Measurements from ENCODE around the gene CADM3.

CADM3 gene

GRCh38 chr1:159229896-159230295 lies 58.5 kb downstream of the CADM3 start:
- H3K27me3 ChIP-seq (ENCODE audit: low read depth, low read length), result no peaks in the 10 kb centered on the region

DNA sequence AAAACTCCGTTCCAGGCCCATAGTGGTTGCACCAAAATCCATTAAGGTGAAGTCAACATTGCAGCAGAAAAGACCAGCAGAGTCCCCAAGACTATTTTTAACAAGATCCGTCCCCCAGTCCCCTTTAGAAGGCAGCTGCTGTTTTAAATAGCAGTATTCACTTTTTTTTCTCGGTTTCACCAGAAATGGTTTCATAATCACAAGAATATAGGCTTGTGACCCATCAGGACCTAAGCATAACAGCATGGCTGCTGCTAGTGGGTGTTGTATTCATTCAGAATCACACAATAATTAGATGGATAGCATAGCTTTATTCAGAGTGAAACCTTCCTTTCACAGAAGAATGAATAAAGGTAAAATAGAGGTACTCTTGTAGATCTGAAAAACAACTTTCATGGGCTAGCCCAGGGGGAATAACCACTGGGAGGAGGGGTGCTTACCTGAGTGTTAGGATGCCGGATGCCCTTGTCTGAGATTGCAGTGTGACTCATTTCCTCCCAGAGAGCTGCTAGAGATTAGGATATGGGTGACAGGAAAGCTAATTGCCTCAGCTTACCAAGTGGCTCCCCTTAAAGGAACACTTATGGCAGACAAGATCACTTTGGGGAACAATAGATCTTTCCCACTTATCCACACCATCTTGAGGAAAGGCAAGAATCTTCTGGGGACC lies 68.3 kb downstream of the CADM3 start:
- H3K27ac ChIP-seq (ENCODE audit: low read length), result no peak overlapping the region
- H3K36me3 ChIP-seq (ENCODE audit: control insufficient read depth in 1 of 2, insufficient read depth in 2 of 2, low read length in 2 of 2), result no peaks in the 10 kb centered on the region
- H3K4me3 ChIP-seq (ENCODE audit: low read depth in 1 of 2, low read length in 2 of 2), result no peak overlapping the region
- no peaks in the 10 kb centered on the region for H3K9me3 ChIP-seq (ENCODE audit: control insufficient read depth in 1 of 2, low read length in 2 of 2)
- H3K27me3 ChIP-seq (ENCODE audit: low read depth, low read length), result no peaks in the 10 kb centered on the region
- H3K4me1 ChIP-seq (ENCODE audit: control insufficient read depth in 1 of 2, insufficient read depth in 2 of 2, low read length in 2 of 2), result no peaks in the 10 kb centered on the region

More at GRCh38 chr1:159229896-159230295, 58.5 kb downstream of the CADM3 start:
- Histone ChIP-seq H3K4me3 (ENCODE audit: low read depth in 1 of 2, low read length in 2 of 2) (no peak overlapping the region), H3K4me1 (ENCODE audit: control insufficient read depth in 1 of 2, insufficient read depth in 2 of 2, low read length in 2 of 2) (no peaks in the 10 kb centered on the region), H3K9me3 (ENCODE audit: control insufficient read depth in 1 of 2, low read length in 2 of 2) (no peaks in the 10 kb centered on the region), H3K27ac (ENCODE audit: low read length) (no peak overlapping the region), H3K36me3 (ENCODE audit: control insufficient read depth in 1 of 2, insufficient read depth in 2 of 2, low read length in 2 of 2) (no peaks in the 10 kb centered on the region)

- Histone ChIP-seq H3K36me3 (ENCODE audit: control insufficient read depth in 1 of 2, insufficient read depth in 2 of 2, low read length in 2 of 2) (no peaks in the 10 kb centered on the region), H3K27ac (ENCODE audit: low read length) (no peak overlapping the region), H3K27me3 (ENCODE audit: low read depth, low read length) (no peaks in the 10 kb centered on the region), H3K9me3 (ENCODE audit: control insufficient read depth in 1 of 2, low read length in 2 of 2) (no peaks in the 10 kb centered on the region), H3K4me3 (ENCODE audit: low read depth in 1 of 2, low read length in 2 of 2) (no peak overlapping the region), H3K4me1 (ENCODE audit: control insufficient read depth in 1 of 2, insufficient read depth in 2 of 2, low read length in 2 of 2) (no peaks in the 10 kb centered on the region)
These were observed 75.9 kb downstream of the CADM3 start for GRCh38 chr1:159247266-159247665.

- H3K4me1 ChIP-seq (ENCODE audit: control insufficient read depth in 1 of 2, insufficient read depth in 2 of 2, low read length in 2 of 2), result no peaks in the 10 kb centered on the region
- H3K36me3 ChIP-seq (ENCODE audit: control insufficient read depth in 1 of 2, insufficient read depth in 2 of 2, low read length in 2 of 2), result no peaks in the 10 kb centered on the region
- no peaks in the 10 kb centered on the region for H3K27me3 ChIP-seq (ENCODE audit: low read depth, low read length)
- H3K4me3 ChIP-seq (ENCODE audit: low read depth in 1 of 2, low read length in 2 of 2), result no peak overlapping the region
- H3K9me3 ChIP-seq (ENCODE audit: control insufficient read depth in 1 of 2, low read length in 2 of 2), result no peaks in the 10 kb centered on the region
- no peak overlapping the region for H3K27ac ChIP-seq (ENCODE audit: low read length)
These were observed 76.9 kb downstream of the CADM3 start for GRCh38 chr1:159248311-159248710.

DNA sequence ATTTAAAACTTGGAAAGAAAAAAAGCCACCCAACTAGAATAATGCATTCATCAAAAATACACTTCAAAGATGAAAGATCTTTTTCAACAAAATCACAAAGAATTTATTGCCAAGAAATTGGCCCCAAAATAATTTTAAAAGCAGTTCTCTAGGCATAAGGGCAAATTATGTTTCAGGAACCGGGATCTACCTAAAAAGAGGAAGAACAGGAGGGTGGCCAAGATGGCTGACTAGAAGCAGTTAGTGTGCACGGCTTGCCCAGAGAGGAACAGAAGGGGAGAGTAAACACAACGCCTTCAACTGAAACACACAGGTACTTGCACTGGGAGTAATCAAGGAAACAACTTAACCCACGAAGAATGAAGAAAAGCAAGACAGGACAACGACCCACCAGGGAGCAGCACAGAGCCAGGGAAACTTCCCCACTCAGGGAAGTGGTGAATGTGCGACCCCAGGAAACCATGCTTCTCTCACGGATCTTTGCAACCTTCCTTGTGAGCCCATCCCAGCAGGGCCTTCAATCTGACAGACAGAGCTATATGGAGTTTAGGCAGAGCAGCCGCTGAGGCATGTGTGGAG lies 79.3 kb downstream of the CADM3 start:
- no peak overlapping the region for H3K4me3 ChIP-seq (ENCODE audit: low read depth in 1 of 2, low read length in 2 of 2)
- H3K36me3 ChIP-seq (ENCODE audit: control insufficient read depth in 1 of 2, insufficient read depth in 2 of 2, low read length in 2 of 2), result no peaks in the 10 kb centered on the region
- H3K4me1 ChIP-seq (ENCODE audit: control insufficient read depth in 1 of 2, insufficient read depth in 2 of 2, low read length in 2 of 2), result no peaks in the 10 kb centered on the region

More for the DNA sequence above, 79.3 kb downstream of the CADM3 start:
- Histone ChIP-seq H3K27me3 (ENCODE audit: low read depth, low read length) (no peaks in the 10 kb centered on the region), H3K9me3 (ENCODE audit: control insufficient read depth in 1 of 2, low read length in 2 of 2) (peaks cover 0 to 6% of the 10 kb centered on the region in 2 donors), H3K27ac (ENCODE audit: low read length) (no peak overlapping the region)
